GM11168 (cell line): ENCODE data around the gene CTBS.
"Not testable (repeated sequence)": the region's sequence is repeated elsewhere in the genome, so short reads cannot be mapped to it uniquely, and the experiment has no call there.

Experiments
- in situ Hi-C: fragments of 300-500 bp; cut with MboI; formaldehyde crosslinking; loops from one replicate; pipeline ENCODE4 v1.12.0; 2022; ENCODE audit warnings: low sequenced_read_pairs; ENCODE audit not compliant: unreplicated experiment

Gene CTBS

DNA sequence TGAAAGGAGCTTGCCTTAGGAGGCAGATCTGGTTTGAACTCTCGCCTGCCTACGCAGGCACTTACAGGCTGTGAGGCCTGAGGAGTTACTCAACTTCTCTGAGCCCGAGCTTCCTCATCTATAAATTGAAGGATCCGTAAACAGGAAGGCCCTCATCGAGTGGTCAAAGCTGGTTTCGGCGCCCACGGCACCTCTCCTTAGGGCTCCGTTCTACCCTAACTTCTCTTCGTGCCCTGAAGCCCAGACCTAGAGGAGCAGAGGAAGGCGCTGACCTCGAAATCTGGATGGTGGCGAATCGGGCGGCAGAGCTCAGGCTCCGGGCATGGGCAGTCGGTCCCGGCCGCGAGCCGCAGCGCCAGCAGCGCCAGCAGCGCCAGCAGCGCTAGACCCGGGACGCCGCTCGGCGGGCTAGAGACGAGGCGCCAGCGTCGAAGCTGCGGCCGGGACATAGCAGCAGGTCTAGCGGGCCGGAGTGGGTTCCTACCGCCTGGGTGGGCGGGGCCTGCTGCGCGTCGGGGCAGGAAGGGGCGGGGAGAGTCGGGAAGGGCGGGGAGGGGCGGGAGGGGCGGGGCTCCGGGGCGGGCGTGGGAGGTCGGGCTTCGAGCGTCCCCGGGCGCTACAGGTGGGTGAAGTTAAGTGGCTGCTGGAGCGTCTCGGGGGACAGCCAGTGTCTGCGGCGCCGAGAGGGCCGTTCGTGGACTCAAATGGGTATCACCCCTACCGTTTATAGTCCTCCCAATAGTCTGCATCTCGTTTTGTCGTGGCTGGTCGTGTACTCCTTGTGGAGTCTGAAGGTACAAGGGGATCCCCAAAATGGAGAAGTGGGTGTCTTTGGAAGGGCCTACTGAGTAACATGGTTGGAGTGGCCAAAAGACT, at the start of gene CTBS:
Gene CTBS, minus strand, starts transcription at position 474 of the 876 bp plus-strand sequence. Its CDS starts 25 bp downstream, at position 449.
- in situ Hi-C loops, result no loop called here

DNA sequence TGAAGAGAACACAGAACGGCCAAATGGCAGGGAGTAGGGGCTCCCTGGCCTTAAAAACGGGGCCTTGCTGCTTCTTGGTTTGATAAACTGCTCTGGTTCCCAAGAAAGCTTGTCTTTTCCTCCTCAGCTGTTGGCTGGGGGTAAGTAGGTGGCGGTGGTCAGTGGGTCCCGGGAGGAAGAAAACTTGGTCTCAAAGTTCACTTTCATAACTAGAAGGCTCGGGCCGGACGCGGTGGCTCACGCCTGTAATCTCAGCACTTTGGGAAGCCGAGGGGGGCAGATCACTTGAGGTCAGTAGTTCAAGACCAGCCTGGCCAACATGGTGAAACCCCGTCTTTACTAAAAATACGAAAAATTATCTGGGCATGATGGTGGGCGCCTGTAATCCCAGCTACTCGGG, 47.3 kb upstream of the CTBS start:
- in situ Hi-C loops, result loop anchor here (10.0 kb wide), 1 partner anchor 187 kb away; no protein-coding TSS in a partner anchor

GRCh38 chr1:84620720-84621313, 46.6 kb upstream of the CTBS start:
- in situ Hi-C loops, result loop anchor here (10.0 kb wide), 1 partner anchor 186 kb away; no protein-coding TSS in a partner anchor

GRCh38 chr1:84619383-84620102, 45.3 kb upstream of the CTBS start:
- in situ Hi-C loops, result loop anchor here (10.0 kb wide), 1 partner anchor 185 kb away; no protein-coding TSS in a partner anchor

- in situ Hi-C loops, result no loop called here
Observed at GRCh38 chr1:84617349-84617748, 43.1 kb upstream of the CTBS start.

GRCh38 chr1:84615790-84616189, 41.5 kb upstream of the CTBS start:
- in situ Hi-C loops, result no loop called here

GRCh38 chr1:84613887-84614286, 39.6 kb upstream of the CTBS start:
- in situ Hi-C loops, result no loop called here

DNA sequence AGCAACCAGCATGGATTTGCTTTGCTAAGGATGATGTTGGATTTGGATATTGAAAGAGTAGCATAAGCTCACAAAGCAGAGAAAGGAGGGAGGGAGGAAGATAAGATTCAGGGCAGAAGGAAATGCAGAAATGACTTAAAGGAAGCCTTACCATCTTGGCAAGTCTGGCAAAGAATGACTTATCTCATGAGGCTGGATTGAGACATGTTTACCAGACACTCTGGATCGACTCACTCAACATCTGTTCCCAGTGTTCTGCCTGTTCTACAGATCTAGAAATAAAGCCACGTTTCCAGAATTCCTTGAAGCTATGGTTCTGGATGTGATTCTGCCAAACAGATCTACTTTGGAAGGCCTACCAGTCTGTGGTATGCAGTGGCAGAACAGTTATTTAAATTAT, 38.8 kb upstream of the CTBS start:
- in situ Hi-C loops, result no loop called here

DNA sequence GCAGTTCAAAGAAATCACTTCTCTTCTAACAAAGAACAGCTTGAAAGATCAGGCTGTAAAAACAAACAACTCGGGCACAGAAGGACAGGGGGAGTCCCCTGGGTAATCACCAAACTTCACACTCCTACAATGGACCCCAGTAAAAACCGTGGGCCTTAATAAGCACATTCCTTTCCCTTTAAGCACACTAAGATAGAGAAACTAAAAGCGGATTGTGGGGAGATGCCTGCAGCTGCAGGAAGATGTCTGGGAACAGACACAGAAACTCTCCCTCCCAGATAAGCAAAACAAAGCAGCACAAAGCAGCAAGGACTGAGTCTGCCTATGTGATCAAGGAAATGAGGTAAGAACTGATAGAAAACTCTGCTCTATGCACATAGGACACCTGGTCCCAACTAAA, 37.6 kb upstream of the CTBS start:
- in situ Hi-C loops, result no loop called here

- in situ Hi-C loops, result no loop called here
Observed at GRCh38 chr1:84611091-84611490, 36.9 kb upstream of the CTBS start.

GRCh38 chr1:84606977-84607376, 32.7 kb upstream of the CTBS start:
- in situ Hi-C loops, result no loop called here

GRCh38 chr1:84605157-84605556, 30.9 kb upstream of the CTBS start:
- in situ Hi-C loops, result no loop called here

DNA sequence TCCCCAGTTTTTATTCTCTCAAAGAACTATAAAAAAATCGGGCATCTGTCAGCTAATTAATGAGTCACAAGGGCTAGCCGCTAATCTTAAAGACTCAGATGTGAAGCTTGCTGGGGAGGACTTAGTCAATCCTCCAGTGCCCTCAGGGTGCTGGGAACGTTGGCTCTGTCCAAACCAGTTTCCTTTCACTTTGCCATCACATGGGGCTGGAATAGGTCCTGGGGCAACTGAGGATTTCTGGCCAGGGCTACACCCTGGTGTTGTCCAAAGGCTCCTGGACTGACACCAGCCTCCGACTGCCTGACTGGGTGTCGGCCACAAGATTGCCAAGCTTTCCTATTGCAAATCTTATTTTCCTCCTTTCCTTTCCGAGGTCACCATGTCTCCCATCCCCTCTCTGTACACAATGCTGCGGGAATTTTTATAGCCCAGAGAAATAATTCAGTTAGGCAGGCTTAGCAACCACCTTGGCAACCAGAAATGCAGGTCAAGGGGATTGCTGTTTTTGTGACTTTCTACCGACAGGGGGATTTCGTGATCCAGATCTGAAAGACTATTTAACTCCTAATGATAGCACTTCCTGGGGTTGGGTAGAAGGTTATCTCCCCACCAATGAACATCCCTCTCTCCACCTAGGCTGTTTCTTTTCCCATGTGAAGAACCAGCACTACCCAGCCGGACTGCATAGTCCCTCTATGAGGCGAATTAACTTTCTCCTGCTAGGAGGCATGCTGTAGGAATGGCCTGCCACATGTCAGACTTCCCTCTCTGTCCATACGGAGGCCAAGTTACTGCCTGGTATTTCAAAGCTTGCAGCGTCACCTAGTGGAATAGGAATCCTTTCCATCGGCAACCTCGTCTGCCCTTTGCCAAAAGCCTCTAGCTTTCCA, 29.9 kb upstream of the CTBS start:
- in situ Hi-C loops, result no loop called here

GRCh38 chr1:84603223-84603622, 29.0 kb upstream of the CTBS start:
- in situ Hi-C loops, result no loop called here

DNA sequence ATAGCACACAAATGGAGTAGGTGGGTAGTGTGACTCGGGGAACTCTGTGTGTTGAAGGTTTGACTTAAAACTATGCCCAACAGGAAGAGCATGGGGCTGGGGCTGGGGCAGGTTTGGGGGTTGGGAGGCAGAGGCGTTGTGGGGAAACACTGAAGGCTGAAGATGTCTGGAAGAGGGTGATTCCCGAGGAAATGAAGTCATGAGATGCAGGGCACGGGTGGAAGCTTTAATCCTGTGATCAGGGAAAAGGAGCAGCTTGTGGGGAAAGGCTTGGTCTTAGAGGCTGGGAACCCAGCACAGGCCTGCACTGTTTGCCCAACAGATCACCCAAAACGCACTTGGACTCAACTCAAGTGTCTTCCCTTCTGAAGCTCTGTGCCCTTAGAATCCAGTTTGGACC, 26.6 kb upstream of the CTBS start:
- in situ Hi-C loops, result no loop called here

DNA sequence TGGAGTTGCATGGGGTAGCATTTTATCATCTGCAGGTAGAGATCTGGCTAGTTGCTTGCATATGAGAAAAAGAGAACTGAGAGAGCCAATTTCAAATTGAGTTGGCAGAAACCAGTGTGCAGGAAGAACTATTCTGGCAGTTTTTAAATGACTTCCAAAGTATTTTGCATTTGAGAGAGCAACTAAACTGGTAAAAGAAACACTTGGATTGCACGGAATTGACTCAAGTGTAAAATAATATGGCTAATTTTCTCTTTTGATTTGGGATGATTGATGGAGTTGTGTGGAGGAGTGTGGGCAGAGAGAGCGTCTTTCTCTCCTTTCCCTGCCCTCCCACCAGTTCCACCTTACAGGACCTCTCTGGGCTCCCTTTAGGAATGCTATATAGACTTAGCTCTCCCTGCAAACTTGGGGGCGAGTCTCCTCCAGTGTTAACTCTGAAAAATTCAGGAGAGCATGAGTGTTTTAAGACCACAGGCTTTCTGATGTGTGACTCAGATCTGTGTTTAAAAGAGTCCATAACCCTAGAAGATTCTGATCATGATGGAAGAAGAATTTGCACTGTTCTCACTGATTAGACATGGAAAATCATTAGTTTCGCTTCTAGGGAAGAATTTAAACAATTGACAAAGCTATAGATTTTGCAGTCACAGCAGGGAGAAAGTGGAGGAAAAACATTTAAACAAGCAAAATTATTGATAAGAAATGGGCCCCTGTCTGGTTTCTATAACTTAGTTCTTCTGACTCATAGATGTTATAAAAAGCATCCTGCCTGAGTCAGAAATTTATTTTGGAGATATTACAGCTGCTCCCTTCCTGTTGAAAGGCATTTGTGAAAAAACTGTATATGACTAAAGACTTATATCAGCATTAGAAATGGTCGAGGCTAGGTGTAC, 24.9 kb upstream of the CTBS start:
- in situ Hi-C loops, result no loop called here

DNA sequence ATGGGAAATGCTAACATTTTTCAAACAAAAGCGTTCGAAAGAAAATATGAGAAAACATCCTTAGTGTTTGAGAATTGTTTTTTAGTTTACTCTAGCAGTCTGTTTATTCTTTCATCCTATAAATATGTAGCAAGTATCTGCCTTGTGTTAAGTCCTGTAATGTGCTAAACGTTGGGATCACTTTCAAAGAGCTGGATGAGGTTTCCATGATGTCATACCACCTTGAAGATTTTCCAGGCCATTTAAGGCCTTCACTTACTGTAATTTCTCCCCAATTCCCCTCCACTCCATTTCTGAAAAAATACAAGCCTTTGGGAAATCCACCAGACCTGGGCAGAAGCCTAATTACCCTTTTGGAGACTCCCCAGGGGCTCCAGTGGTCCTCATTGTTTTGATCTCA, 24.2 kb upstream of the CTBS start:
- in situ Hi-C loops, result no loop called here

DNA sequence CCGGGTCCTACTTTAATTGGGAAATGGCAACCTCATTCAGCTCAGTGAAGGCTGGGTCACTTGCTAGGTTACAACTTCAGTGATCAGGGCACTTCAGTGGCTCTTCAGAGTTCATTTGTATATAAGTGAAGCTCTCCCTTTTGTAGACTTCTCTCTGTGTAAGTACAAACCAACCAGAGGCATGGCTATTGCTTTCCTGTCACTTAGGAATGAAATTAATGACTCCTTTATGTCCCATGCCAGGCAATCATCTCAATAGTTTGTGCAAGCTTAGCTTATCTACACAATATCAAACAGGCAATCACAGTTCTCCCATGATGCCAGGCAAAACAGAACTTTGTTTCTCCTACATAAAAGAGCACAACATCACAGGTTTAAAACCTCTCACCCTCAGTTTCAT, 22.8 kb upstream of the CTBS start:
- in situ Hi-C loops, result no loop called here

- in situ Hi-C loops, result not testable (repeated sequence)
Observed at GRCh38 chr1:84594959-84595358, 20.7 kb upstream of the CTBS start.
